GM12878 (cell line): ENCODE results near the gene RPRD1A. TPM values are rescaled to one million over a fixed set of nuclear protein-coding genes. Genes with fewer than 3 reads are reported as not detected.

Source experiments
- ATAC-seq: fragments of 200-7000 bp; cut with Tn5 transposase; 3 replicates; pipeline ENCODE4 v1.9.1; 2020; ENCODE audit warnings: mild to moderate bottlenecking, moderate library complexity
- BruUV-seq: library from RNA; stranded (reverse); fragments of 400-500 nt; replicated peaks from 2 replicates; lab custom pipeline; 2021; lab: Mats Ljungman, UMichigan
- CTCF ChIA-PET: fragments of 300-600 bp; sonication (Branson Sonifier 250); formaldehyde crosslinking; extraction: SDS; loops from one replicate; lab custom pipeline; 2021; ENCODE audit warnings: inconsistent platforms; lab: Yijun Ruan, JAX
- POLR2A ChIA-PET: fragments of 350-600 bp; formaldehyde crosslinking; extraction: SDS; loops from one replicate; lab custom pipeline; 2021; ENCODE audit warnings: inconsistent platforms; lab: Charles Lee
- RAD21 ChIA-PET: fragments of 300-600 bp; sonication (Branson Sonifier 250); formaldehyde crosslinking; loops from one replicate; lab custom pipeline; 2023; ENCODE audit warnings: antibody characterized with exemption; ENCODE audit not compliant: unreplicated experiment; lab: Charles Lee
- SMC1A ChIA-PET: fragments of 300-600 bp; sonication (Branson Sonifier 250); formaldehyde crosslinking; loops from one replicate; lab custom pipeline; 2023; ENCODE audit not compliant: unreplicated experiment, uncharacterized antibody; lab: Charles Lee
- DNase-seq: peaks from one replicate; pipeline ENCODE4 v3.0.0-alpha.2; 2011; ENCODE audit warnings: low read depth, low spot score
- FAIRE-seq: peaks from 3 replicates; lab custom pipeline; 2011; peaks lifted over from hg19 to GRCh38; lab: Jason Lieb, UNC
- H2AFZ ChIP-seq: 2 replicates; pipeline ENCODE4 v1.6.0; 2011; ENCODE audit warnings: low read depth, low read length, control low read depth; ENCODE audit not compliant: control insufficient read depth
- H3K27ac ChIP-seq: 2 replicates; pipeline ENCODE4 v1.5.1; 2011; ENCODE audit warnings: control low read depth; ENCODE audit not compliant: control insufficient read depth, insufficient read depth
- H3K27me3 ChIP-seq, 2 experiments: replicated peaks in 1 of 2; 2 replicates each; pipeline versions ENCODE4 v1.6.0 to v1.6.1; 2011; ENCODE audit warnings: low read length in 1 of 2; ENCODE audit not compliant: control insufficient read depth in 2 of 2, insufficient read depth in 2 of 2
- H3K36me3 ChIP-seq, 2 experiments: 2 replicates each; pipeline ENCODE4 v1.5.1; 2011; ENCODE audit warnings: low read length in 1 of 2; ENCODE audit not compliant: control insufficient read depth in 2 of 2, insufficient read depth in 2 of 2
- H3K4me1 ChIP-seq: 2 replicates; pipeline ENCODE4 v1.6.1; 2011; ENCODE audit warnings: mild to moderate bottlenecking, low read length, moderate library complexity, mixed read lengths; ENCODE audit not compliant: control insufficient read depth, insufficient read depth
- H3K4me2 ChIP-seq: 2 replicates; pipeline ENCODE4 v1.6.0; 2011; ENCODE audit warnings: control low read depth; ENCODE audit not compliant: control insufficient read depth, insufficient read depth
- H3K4me3 ChIP-seq: fragments of 200-600 bp; sonication (generic); 2 replicates; pipeline ENCODE4 v1.5.1; 2016
- H3K79me2 ChIP-seq: 2 replicates; pipeline ENCODE4 v1.6.0; 2011; ENCODE audit warnings: low read length; ENCODE audit not compliant: control insufficient read depth, insufficient read depth
- H3K9ac ChIP-seq: 2 replicates; pipeline ENCODE4 v1.8.0; 2011; ENCODE audit warnings: low read length, control low read depth, mixed read lengths; ENCODE audit not compliant: control insufficient read depth, insufficient read depth
- H3K9me3 ChIP-seq: replicated peaks from 3 replicates; pipeline ENCODE4 v1.5.1; 2011; ENCODE audit warnings: mild to moderate bottlenecking, low read length; ENCODE audit not compliant: control insufficient read depth, insufficient read depth
- H4K20me1 ChIP-seq: 2 replicates; pipeline ENCODE4 v1.6.0; 2011; ENCODE audit not compliant: control insufficient read depth, insufficient read depth
- BCL3 ChIP-seq: IDR thresholded peaks from 2 replicates; pipeline ENCODE4 v1.6.1; 2011; ENCODE audit warnings: borderline replicate concordance, low read depth, mild to moderate bottlenecking, moderate library complexity, low read length; ENCODE audit not compliant: insufficient read depth, poor library complexity, severe bottlenecking
- BHLHE40 ChIP-seq, 2 experiments: fragments of 450-650 bp in 1 of 2; IDR thresholded peaks; 2 replicates each; pipeline ENCODE4 v1.6.1; 2011 to 2017; ENCODE audit warnings: low read depth in 2 of 2, borderline replicate concordance in 1 of 2, improper control_type of control experiment in 1 of 2, low read length in 1 of 2, mild to moderate bottlenecking in 1 of 2
- ELK1 ChIP-seq: IDR thresholded peaks from 2 replicates; pipeline ENCODE4 v1.6.1; 2012; ENCODE audit warnings: low read depth, low read length, improper control_type of control experiment
- GATAD2B ChIP-seq: fragments of 450-650 bp; conservative IDR thresholded peaks from 2 replicates; pipeline ENCODE4 v1.6.1; 2017; ENCODE audit warnings: low read depth, mild to moderate bottlenecking, moderate library complexity
- MAX ChIP-seq: IDR thresholded peaks from 2 replicates; pipeline ENCODE4 v1.6.1; 2012; ENCODE audit warnings: low read depth, low read length, improper control_type of control experiment
- MTA3 ChIP-seq: IDR thresholded peaks from 2 replicates; pipeline ENCODE4 v1.6.1; 2012; ENCODE audit warnings: low read length, inconsistent platforms, borderline replicate concordance
- NFXL1 ChIP-seq: fragments of 450-650 bp; IDR thresholded peaks from 2 replicates; pipeline ENCODE4 v1.6.1; 2017; ENCODE audit warnings: antibody characterized with exemption, mild to moderate bottlenecking, borderline replicate concordance
- POLR2AphosphoS2 ChIP-seq: IDR thresholded peaks from 2 replicates; pipeline ENCODE4 v1.6.1; 2011; ENCODE audit warnings: low read depth, mild to moderate bottlenecking, low read length, improper control_type of control experiment, moderate library complexity
- RBBP5 ChIP-seq: fragments of 200-600 bp; sonication (generic); conservative IDR thresholded peaks from 2 replicates; pipeline ENCODE4 v1.6.1; 2016
- RELA ChIP-seq: fragments of 450-650 bp; IDR thresholded peaks from 2 replicates; pipeline ENCODE4 v1.8.0; 2014; ENCODE audit warnings: borderline replicate concordance; ENCODE audit not compliant: partially characterized antibody
- RELB ChIP-seq: fragments of 450-650 bp; IDR thresholded peaks from 2 replicates; pipeline ENCODE4 v1.6.1; 2017; ENCODE audit warnings: low read depth, mild to moderate bottlenecking, moderate library complexity
- RFX5 ChIP-seq: IDR thresholded peaks from 2 replicates; pipeline ENCODE4 v1.6.1; 2011; ENCODE audit warnings: low read depth, low read length, improper control_type of control experiment
- SP1 ChIP-seq: IDR thresholded peaks from one replicate; pipeline ENCODE4 v1.6.1; 2011; ENCODE audit warnings: low read depth, low read length
- STAT1 ChIP-seq: fragments of 450-650 bp; conservative IDR thresholded peaks from 2 replicates; pipeline ENCODE4 v1.6.1; 2014; ENCODE audit warnings: antibody characterized with exemption, mild to moderate bottlenecking
- STAT3 ChIP-seq: IDR thresholded peaks from 2 replicates; pipeline ENCODE4 v1.6.1; 2011; ENCODE audit warnings: low read depth, low read length, improper control_type of control experiment
- WGBS: methylation state at CpG from one replicate; pipeline ENCODE4 v1.1.6; 2016; ENCODE audit warnings: low lambda C conversion rate; ENCODE audit not compliant: insufficient replicate concordance, insufficient coverage; ENCODE audit errors: missing lambda C conversion rate; 5-methylcytosine and 5-hydroxymethylcytosine counted together
- in situ Hi-C: fragments of 300-500 bp; cut with MboI; formaldehyde crosslinking; loops from 9 replicates; pipeline ENCODE4 v1.14.3; 2018; ENCODE audit warnings: mixed read lengths
- intact Hi-C: fragments of 100-400 bp; cut with micrococcal nuclease; formaldehyde crosslinking; loops from one replicate; pipeline ENCODE4 v1.14.2; 2022; ENCODE audit not compliant: unreplicated experiment
- polyA plus RNA-seq, 11 experiments: library from polyadenylated mRNA; depleted of rRNA in 4 of 11; unstranded in 6 of 11; stranded (reverse) in 5 of 11; fragments of >200 nt; fragmentation: Nextera tagmentation in 4 of 11; fragmentation: Illumina TruSeq in 1 of 11; extraction: Ambion mirVana in 4 of 11; extraction: Trizol in 1 of 11; gene quantifications; 1 replicate in 1 of 11; 2 replicates in 10 of 11; pipeline versions ENCODE4 v1.2.1 to v1.2.3, GENCODE V29; 2011 to 2016; ENCODE audit warnings: inconsistent platforms in 2 of 11, missing spikeins in 2 of 11, low read depth in 1 of 11
- total RNA-seq, 4 experiments: library from RNA; depleted of rRNA in 3 of 4; stranded (reverse); fragments of >200 nt in 3 of 4; fragmentation: Illumina TruSeq in 1 of 4; extraction: Trizol in 1 of 4; gene quantifications; 2 replicates each; pipeline versions ENCODE4 v1.2.1 to v1.2.3, GENCODE V29; 2013 to 2021

RPRD1A gene
- total and polyA plus RNA-seq, 10 of the 15 experiments (the other 5 are each of a cell fraction or from before 2014, with no cell fraction given): 16.2 to 66.2 (median 36.2) TPM

GRCh38 chr18:36020174-36020711 lies 47.1 kb downstream of the RPRD1A start:
- ChIA-PET CTCF (interaction anchor here (0.5 to 4.0 kb wide), 7 partner anchors 22 to 264 kb away, joined by 3 to 20 read pairs (median 5); partner anchors contain the start of genes ELP2 and SLC39A6), SMC1A (interaction anchor here (0.7 to 7.0 kb wide), 7 partner anchors 9 to 321 kb away, joined by 3 to 91 read pairs (median 3); no protein-coding TSS in a partner anchor), POLR2A (no interaction called here), RAD21 (interaction anchor here (1.2 kb wide), 1 partner anchor 264 kb away, joined by 4 read pairs; no protein-coding TSS in a partner anchor)
- BruUV-seq: no TSS peak
- Histone ChIP-seq H3K79me2 (no peaks in the 10 kb centered on the region), H3K4me1 (peaks cover 11% of the 10 kb centered on the region), H3K27me3 (no peaks in the 10 kb centered on the region), H3K9ac (no peak overlapping the region), H4K20me1 (no peaks in the 10 kb centered on the region), H2AFZ (no peak overlapping the region), H3K4me3 (no peak overlapping the region), H3K27ac (no peak overlapping the region), H3K36me3 (peaks cover 0 to 2% of the 10 kb centered on the region in 2 experiments; a peak in 2 of 4 replicates), H3K4me2 (no peak overlapping the region), H3K9me3 (no peaks in the 10 kb centered on the region)
- intact Hi-C loops: no loop called here
- DNase-seq: no peak
- ATAC-seq: no peak
- TF ChIP-seq ELK1 (no peak), MTA3 (no peak), MAX (no peak), RBBP5 (no peak), BCL3 (no peak), SP1 (no peak), RFX5 (no peak), BHLHE40 (IDR thresholded peaks at IDR 0.05; ENCODE audit: borderline replicate concordance in 1 of 2, low read depth in 2 of 2, low read length in 1 of 2) (no peak), NFXL1 (no peak), GATAD2B (no peak), STAT1 (no peak), STAT3 (no peak), RELA (no peak), RELB (no peak), POLR2AphosphoS2 (no peak)
- in situ Hi-C loops: no loop called here
- no peak for FAIRE-seq
- WGBS: 95% methylated on average over 3 of the region's 3 CpGs
